Stimulated activated naive CD8-positive, alpha-beta T cell treated with anti-CD3 and anti-CD28 coated beads, Interleukin-15, amount 100 ng/mL, for 72 hours (primary cell): ENCODE data around the gene PRLH.

Experiments used
- ATAC-seq: fragments of 150-1000 bp; cut with Tn5 transposase; 2 replicates; pipeline ENCODE4 v1.10.0; 2021; ENCODE audit warnings: mild to moderate bottlenecking, moderate library complexity
- DNase-seq, 2 donors: peaks; one replicate each; pipeline ENCODE4 v3.0.0; 2021 to 2022
- H3K27ac Mint-ChIP-seq, 2 donors: one replicate each; pipeline ENCODE4 v1.8.0; 2022; ENCODE audit warnings: mild to moderate bottlenecking in 2 of 2, mixed read lengths in 2 of 2, moderate library complexity in 2 of 2
- H3K27me3 Mint-ChIP-seq: one replicate; pipeline ENCODE4 v1.8.0; 2022; ENCODE audit warnings: mixed read lengths
- H3K4me1 Mint-ChIP-seq: one replicate; pipeline ENCODE4 v1.8.0; 2022; ENCODE audit warnings: mild to moderate bottlenecking, mixed read lengths
- H3K4me3 Mint-ChIP-seq, 2 donors: one replicate each; pipeline ENCODE4 v1.8.0; 2022; ENCODE audit warnings: mild to moderate bottlenecking in 2 of 2, mixed read lengths in 2 of 2, moderate library complexity in 1 of 2
- H3K9me3 Mint-ChIP-seq, 2 donors: one replicate each; pipeline ENCODE4 v1.8.0; 2022; ENCODE audit warnings: mixed read lengths in 2 of 2

PRLH gene

DNA sequence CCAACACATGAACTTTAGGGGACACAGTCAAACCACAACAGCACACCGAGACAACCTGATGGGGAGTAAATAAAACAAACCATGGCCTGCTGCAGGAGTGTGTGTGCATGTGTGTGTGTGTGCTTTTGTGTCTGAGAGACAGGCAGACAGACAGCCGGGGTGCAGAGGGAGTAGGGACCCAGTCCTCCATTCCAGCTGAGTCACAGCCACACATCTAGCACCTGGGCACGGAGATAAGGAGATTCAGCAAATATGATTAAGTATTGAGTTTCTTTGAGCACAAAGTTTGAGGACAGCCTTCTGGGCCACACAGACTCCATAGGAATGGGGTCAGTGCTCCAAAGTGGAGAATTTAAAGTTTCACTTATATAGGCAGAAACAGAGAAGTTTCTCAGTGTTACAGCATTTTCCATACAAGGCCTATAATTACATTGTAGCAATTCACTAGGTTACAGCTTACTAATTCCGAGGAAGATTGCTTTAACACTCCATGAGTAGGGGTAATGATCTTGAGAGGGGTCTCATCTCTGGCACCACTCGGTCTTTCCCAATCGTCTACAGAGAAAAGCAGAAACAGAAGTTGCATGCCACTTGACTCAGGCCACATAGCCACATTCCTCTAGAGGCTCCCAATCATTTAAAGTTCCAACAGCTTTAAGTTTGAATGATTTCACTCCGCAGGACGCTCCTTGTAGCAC, 30.8 kb upstream of the PRLH start:
- Mint-ChIP-seq H3K4me3 (no peak overlapping the region), H3K27ac (no peak overlapping the region)

DNA sequence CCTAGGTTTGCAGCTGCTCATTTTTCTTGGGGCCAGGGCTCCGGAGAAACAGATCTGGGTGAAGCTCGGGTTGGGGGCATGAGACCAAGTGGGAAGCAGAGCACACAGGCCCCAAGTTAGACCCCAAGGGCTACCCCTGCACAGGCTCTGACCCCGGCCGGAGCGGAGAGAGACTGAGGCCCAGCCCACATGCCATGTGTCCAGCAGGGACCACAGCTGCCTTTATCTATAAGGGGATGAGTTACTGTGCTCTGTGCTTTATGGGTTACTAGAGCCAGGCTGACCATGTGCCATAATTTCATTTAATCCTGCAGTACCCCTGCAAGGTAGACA, 30.3 kb upstream of the PRLH start:
- DNase-seq = no peak
- Mint-ChIP-seq H3K4me1 (no peaks in the 10 kb centered on the region), H3K9me3 (no peaks in the 10 kb centered on the region), H3K27ac (no peak overlapping the region), H3K4me3 (no peak overlapping the region), H3K27me3 (no peaks in the 10 kb centered on the region)
- no peak for ATAC-seq

More for the DNA sequence above, 30.8 kb upstream of the PRLH start:
- no peak for DNase-seq
- no peaks in the 10 kb centered on the region for H3K9me3 Mint-ChIP-seq
- ATAC-seq = no peak
- no peaks in the 10 kb centered on the region for H3K27me3 Mint-ChIP-seq
- H3K4me1 Mint-ChIP-seq = no peaks in the 10 kb centered on the region

DNA sequence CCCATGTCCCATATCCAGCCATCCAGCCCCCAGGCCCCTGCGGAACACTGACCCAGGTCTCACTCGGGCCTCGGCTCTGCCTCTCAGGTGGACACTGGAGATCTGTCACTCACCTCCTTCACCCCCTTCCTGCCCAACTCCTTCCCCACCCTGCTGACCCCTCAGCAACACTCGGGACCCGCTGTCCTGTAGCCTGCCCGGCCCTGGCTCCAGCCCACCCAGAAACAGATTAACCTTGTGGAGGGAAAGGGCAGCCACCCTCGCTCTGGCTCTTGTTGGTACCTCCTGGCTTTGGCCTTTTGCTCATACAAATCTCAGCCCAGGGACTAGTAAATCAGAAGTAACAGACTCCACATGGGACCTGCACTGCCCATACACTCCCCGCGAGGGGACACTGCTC, 29.8 kb upstream of the PRLH start:
- no peaks in the 10 kb centered on the region for H3K4me1 Mint-ChIP-seq
- no peak overlapping the region for H3K4me3 Mint-ChIP-seq
- no peak overlapping the region for H3K27ac Mint-ChIP-seq
- ATAC-seq (no peak), DNase-seq (no peak)
- H3K9me3 Mint-ChIP-seq = no peaks in the 10 kb centered on the region
- H3K27me3 Mint-ChIP-seq = no peaks in the 10 kb centered on the region

DNA sequence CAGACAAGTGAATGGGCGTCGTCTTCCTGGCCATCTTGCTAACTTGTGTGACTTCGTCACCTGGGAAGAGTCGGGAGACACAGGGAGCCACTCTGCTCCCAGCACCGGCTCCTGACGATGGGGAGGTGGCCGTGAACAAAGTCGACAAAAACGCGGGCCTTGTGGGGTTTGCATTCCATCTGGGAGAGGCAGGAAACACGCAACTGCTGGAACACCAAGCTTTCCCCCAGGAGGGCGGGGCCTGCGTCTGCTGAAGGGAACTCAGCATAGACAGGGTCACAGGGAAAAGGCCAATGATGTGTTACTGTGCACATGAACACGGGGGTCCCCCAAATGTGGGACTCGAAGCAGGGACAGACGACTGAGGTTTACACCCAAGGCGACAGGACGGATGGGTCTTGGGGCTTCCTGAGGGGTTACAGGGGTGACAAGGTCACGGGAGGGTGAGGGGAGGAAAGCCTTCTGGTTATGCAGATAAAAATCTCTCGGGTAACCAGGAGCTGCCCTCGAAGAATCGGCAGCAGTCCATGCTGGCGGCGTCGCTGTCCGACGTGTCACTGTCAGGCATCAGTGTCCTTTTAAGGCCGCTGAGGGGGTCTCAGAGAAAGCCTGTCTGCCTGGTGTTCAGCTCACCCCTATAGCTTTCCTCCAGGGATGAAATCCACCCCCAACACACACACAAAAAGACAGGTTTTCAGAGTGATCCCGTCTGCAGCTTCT, 28.2 kb upstream of the PRLH start:
- Mint-ChIP-seq H3K4me1 (no peaks in the 10 kb centered on the region), H3K4me3 (no peak overlapping the region), H3K27ac (no peak overlapping the region), H3K27me3 (no peaks in the 10 kb centered on the region), H3K9me3 (no peaks in the 10 kb centered on the region)
- ATAC-seq (no peak), DNase-seq (no peak)

DNA sequence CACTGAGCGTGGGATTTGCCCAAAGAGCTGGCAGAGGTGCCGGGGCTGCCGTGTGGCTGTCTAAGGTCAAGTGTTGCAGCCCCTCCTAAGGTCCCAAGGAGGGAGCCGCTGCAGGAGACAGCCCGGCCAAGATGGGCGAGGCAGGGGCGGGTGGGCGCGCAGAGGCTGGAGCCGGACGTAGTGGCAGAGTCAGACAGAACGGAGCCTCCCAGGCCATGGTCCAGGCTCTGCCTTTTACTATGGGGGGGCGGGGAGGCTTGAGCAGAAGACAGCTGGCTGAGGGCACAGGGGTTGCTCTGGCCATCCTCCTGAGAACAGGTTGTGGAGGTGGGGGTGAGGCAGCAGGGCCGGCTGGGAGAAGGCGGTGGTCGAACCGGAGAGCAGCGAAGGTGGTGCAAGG, 27.5 kb upstream of the PRLH start:
- H3K27ac Mint-ChIP-seq = no peak overlapping the region
- H3K4me3 Mint-ChIP-seq = no peak overlapping the region

DNA sequence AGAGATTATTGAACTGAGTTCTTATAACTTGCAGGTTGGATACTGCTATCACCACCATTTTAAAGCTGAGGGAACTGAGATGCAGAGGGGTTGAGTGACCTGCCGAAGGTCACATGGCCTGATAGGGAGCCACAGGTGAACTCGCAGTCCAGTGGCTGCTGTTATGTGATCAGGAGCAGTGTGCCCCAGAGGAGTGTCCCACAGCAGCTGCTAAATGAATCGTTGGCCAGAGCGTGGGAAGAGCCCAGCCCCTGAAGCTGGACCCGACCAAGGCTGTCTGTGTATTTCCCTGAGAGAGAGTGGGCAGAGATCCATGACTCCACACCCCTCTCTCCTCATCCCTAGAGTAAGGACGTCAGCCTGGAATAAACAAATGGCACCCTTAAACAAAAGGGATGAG, 26.7 kb upstream of the PRLH start:
- DNase-seq = no peak
- Mint-ChIP-seq H3K4me3 (no peak overlapping the region), H3K9me3 (no peaks in the 10 kb centered on the region), H3K4me1 (no peaks in the 10 kb centered on the region), H3K27ac (peak overlapping the region in 1 of 2 donors; percentile 33), H3K27me3 (no peaks in the 10 kb centered on the region)
- ATAC-seq = no peak

More for the DNA sequence above, 27.5 kb upstream of the PRLH start:
- ATAC-seq (no peak), DNase-seq (no peak)
- Mint-ChIP-seq H3K4me1 (no peaks in the 10 kb centered on the region), H3K27me3 (no peaks in the 10 kb centered on the region), H3K9me3 (no peaks in the 10 kb centered on the region)

DNA sequence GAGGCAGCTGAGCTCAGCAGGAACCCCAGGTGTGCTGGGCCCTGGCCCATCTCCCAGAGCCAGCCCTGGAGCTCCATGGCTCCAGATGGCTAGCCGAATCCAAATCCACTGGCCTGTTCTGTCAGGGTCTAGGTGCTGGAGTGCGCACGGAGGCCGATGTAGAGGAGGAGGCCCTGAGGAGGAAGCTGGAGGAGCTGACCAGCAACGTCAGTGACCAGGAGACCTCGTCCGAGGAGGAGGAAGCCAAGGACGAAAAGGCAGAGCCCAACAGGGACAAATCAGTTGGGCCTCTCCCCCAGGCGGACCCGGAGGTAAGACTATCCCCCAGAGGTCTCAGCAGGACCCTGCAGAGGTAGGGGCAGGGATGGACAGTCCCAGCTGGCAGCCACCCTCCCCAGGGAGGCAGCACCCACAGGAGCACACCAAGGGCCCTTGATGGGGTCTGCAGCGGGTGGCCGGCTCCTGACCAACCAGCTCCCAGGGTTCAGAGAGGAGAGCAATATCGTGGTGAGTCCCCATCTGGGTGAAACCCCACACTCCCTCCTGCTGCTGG, 26.1 kb upstream of the PRLH start:
- ATAC-seq = no peak
- Mint-ChIP-seq H3K4me1 (no peaks in the 10 kb centered on the region), H3K9me3 (no peaks in the 10 kb centered on the region), H3K4me3 (no peak overlapping the region), H3K27me3 (no peaks in the 10 kb centered on the region), H3K27ac (no peak overlapping the region)
- DNase-seq = no peak

DNA sequence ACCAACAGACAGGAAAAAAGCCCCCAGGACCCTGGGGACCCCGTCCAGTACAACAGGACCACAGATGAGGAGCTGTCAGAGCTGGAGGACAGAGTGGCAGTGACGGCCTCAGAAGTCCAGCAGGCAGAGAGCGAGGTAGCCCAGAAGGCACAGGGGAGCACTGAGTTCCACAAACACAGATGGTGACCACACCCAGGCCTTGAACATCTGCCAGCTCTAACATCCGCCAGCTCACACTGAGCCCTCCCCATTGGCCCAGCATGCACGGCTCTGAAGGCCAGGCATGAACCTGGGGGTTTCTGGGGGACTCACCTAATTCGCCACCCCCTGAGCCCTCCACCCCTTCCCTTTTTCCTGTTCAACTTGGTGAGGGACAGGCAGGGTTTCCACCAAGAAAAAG, 25.6 kb upstream of the PRLH start:
- Mint-ChIP-seq H3K27me3 (no peaks in the 10 kb centered on the region), H3K9me3 (no peaks in the 10 kb centered on the region), H3K4me1 (no peaks in the 10 kb centered on the region), H3K27ac (no peak overlapping the region), H3K4me3 (no peak overlapping the region)
- DNase-seq = no peak
- ATAC-seq = no peak

DNA sequence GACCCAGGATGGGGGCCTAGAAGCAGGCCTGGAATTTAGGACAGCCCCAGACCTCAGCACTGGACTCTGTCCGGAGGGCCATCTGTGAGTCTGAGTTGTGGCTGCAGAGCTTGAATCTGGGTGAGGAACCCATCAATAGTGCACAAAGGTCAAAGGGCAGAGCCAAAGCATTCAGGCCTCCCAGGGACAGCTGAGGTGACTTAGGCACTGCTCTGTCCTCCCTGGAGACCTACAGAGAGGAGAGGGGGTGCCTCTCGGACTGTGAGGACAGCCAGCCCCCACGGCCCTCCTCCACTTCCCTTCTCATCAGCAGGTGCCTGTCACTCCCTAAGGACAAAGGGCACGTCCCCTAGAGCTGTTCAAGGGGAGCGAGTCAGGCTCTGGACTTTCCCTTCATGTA, 25.1 kb upstream of the PRLH start:
- H3K27me3 Mint-ChIP-seq = no peaks in the 10 kb centered on the region
- no peak overlapping the region for H3K4me3 Mint-ChIP-seq
- ATAC-seq = no peak
- no peaks in the 10 kb centered on the region for H3K9me3 Mint-ChIP-seq
- no peak overlapping the region for H3K27ac Mint-ChIP-seq
- no peak for DNase-seq
- H3K4me1 Mint-ChIP-seq = no peaks in the 10 kb centered on the region

DNA sequence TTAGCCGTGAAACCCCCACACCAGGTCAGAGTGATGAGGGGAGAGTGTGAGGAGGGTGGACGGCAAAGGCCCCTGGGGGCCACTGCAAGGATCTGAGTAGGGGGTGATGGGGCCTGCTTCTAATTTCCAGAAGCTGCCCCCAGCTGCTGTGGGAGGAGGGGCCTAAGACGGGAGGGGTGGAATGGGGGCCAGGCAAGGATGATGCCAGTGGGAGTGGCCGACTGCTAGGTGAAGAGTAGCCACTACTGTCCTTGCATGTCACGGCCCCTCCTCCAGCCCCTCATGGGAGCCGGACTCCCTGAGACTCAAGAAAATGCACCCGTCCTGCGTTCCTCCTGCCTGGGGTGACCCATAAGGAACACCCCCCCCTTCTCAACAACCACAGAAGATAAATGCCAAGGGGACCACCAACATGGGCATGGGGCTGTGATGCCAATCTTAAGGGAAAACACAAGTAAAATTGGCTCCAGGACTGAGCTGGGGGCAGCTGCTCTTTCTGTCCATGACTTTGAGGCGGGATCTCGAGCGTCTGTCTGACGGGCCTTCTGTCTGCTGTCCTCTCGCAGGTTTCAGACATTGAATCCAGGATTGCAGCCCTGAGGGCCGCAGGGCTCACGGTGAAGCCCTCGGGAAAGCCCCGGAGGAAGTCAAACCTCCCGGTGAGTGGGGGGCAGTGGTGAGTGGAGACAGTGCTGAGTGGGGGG, 24.2 kb upstream of the PRLH start:
- DNase-seq = no peak
- Mint-ChIP-seq H3K27me3 (no peaks in the 10 kb centered on the region), H3K9me3 (no peaks in the 10 kb centered on the region), H3K27ac (no peak overlapping the region), H3K4me3 (no peak overlapping the region), H3K4me1 (no peaks in the 10 kb centered on the region)
- no peak for ATAC-seq

DNA sequence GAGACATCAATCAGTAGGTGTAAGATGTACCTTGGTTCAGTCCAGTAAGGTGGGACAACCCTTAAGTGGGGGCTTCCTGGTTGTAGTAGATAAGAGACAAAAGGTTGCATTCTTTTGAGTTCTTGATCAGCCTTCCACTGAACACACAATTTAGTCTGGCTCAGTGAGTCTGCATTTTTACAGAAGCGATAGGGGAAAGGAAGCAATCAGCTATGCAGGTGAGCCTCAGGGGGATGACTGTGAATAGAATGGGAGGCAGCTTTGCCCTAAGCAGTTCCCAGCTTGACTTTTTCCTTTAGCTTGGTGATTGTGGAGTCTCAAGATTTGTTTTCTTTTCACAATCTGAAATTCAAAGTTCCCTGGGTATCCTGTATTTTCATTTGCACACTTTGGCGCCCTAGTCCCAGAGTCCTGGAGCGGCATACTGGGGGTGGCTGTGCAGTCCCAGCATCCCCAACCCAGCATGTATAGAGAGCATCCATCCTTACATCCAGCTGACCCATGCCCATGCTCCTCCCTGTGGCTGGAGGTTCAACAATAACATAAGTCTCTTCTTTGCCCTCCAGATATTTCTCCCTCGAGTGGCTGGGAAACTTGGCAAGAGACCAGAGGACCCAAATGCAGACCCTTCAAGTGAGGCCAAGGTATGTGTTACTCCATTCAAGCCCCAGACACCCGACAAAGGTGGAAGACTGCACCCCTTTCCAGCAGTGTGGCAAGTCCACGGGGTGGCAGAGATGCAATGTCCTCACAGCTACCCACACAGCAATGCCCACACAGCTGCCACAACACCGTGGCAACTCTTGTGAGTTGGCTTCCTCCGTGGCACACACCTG, 20.1 kb upstream of the PRLH start:
- H3K4me3 Mint-ChIP-seq = no peak overlapping the region
- no peak for DNase-seq
- H3K27ac Mint-ChIP-seq = no peak overlapping the region
- no peaks in the 10 kb centered on the region for H3K9me3 Mint-ChIP-seq
- no peaks in the 10 kb centered on the region for H3K27me3 Mint-ChIP-seq
- no peak for ATAC-seq
- H3K4me1 Mint-ChIP-seq = no peaks in the 10 kb centered on the region

DNA sequence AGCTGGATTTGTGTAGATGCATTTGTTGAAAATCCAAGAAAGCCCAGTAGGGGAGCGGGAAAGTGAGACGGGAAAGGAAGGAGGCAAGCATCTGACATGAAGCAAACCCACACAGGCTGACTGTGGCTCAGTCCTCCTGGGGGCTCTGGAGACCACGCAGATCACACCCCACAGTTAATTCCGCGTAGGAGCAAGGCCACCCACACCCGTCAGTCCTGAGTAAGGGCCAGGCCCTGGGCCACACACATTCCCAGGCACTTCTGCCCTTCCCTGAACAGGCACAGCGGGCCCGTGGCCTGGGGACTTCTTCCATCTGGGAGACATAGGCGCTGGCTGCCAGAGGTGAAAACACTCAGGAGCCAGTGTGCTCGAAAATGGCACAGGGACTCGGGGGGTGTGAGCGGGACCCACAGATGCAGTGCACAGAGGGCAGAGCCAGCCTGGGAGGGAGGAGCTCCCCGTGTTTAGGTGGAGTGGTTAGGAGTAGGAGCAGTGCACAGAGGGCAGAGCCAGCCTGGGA, 19.4 kb upstream of the PRLH start:
- no peak overlapping the region for H3K4me3 Mint-ChIP-seq
- DNase-seq = no peak
- H3K27ac Mint-ChIP-seq = no peak overlapping the region
- H3K9me3 Mint-ChIP-seq = no peaks in the 10 kb centered on the region
- H3K27me3 Mint-ChIP-seq = no peaks in the 10 kb centered on the region
- no peak for ATAC-seq
- no peaks in the 10 kb centered on the region for H3K4me1 Mint-ChIP-seq

DNA sequence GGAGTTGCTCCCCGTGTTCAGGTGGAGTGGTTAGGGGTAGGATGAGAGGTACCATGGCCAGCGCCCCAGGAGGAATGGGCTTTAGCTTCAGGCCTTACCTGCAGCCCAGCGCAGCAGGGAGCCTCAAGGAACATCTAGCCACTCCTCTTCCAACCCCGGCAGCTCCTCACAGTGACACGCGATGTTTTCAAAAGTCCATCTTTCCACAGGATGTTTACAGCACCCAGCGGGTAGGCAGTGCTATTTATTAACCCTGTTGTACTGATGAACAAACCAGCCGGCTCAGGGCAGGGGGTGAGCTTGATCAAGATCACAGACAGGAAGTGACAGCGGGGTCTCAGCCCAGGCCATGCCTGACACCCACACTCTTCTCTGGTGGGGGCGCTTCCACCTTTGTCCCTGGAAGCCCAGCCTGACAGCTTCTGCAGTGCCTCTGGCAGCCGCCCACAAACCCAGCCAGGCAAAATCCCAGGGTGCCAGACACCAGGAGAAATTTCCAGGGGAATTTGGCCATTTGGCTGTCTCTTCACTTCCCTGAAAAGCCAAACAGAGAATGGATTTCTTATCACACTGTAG, 18.4 kb upstream of the PRLH start:
- H3K27me3 Mint-ChIP-seq = no peaks in the 10 kb centered on the region
- H3K9me3 Mint-ChIP-seq = no peaks in the 10 kb centered on the region
- H3K4me3 Mint-ChIP-seq = no peak overlapping the region
- ATAC-seq (no peak), DNase-seq (no peak)
- no peak overlapping the region for H3K27ac Mint-ChIP-seq
- H3K4me1 Mint-ChIP-seq = no peaks in the 10 kb centered on the region

DNA sequence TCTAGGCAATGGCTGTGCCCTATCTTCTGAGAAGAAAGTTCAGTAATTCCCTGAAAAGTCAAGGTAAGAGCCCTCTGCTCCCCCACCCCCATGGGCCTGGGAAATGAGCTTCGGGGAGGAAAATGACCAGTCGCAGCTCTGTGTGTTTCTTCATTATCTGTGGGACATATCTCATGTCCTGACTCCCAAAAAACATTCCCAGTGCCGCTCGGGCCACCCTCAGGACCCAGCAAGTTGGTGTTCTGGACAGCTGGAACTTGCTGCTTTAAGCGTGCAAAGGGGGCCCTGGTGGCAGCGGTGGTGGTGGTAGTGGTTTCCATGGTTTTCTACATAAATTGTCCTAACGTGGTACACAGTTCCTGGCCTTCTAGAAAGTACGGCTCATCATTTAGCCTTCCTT, 17.2 kb upstream of the PRLH start:
- Mint-ChIP-seq H3K9me3 (peaks cover 5 to 7% of the 10 kb centered on the region in 2 donors), H3K27ac (no peak overlapping the region), H3K4me3 (no peak overlapping the region), H3K4me1 (no peaks in the 10 kb centered on the region), H3K27me3 (peaks cover 10% of the 10 kb centered on the region)
- ATAC-seq (no peak), DNase-seq (no peak)
